OCI-LY3 (cell line): ENCODE results near the gene TRIM67.

Source experiments
- H2AFZ ChIP-seq: fragments of 200-600, 300-600 bp; shearing (Covaris generic); 2 replicates; pipeline ENCODE4 v1.6.0; 2014; ENCODE audit warnings: antibody characterized with exemption, low read depth, low read length
- H3K27ac ChIP-seq: fragments of 200-600, 300-600 bp; sonication (generic); 2 replicates; pipeline ENCODE4 v1.5.1; 2014; ENCODE audit warnings: mild to moderate bottlenecking, low read length, moderate library complexity, mixed read lengths
- H3K27me3 ChIP-seq: fragments of 200-600, 300-600 bp; sonication (generic); 2 replicates; pipeline ENCODE4 v1.6.1; 2014; ENCODE audit warnings: low read depth, low read length, mixed read lengths
- H3K36me3 ChIP-seq: fragments of 200-600, 300-600 bp; sonication (generic); replicated peaks from 2 replicates; pipeline ENCODE3; 2014; ENCODE audit warnings: low read depth, low read length, mixed read lengths
- H3K4me1 ChIP-seq: fragments of 300-600, 200-600 bp; sonication (generic); 2 replicates; pipeline ENCODE4 v1.6.1; 2014; ENCODE audit warnings: low read length, mixed read lengths
- H3K4me2 ChIP-seq: fragments of 200-600, 300-600 bp; sonication (generic); 2 replicates; pipeline ENCODE4 v1.6.1; 2014; ENCODE audit warnings: low read length, mixed read lengths
- H3K4me3 ChIP-seq: fragments of 300-600, 200-600 bp; sonication (generic); 2 replicates; pipeline ENCODE4 v1.5.1; 2014; ENCODE audit warnings: antibody characterized with exemption, mild to moderate bottlenecking, low read length, moderate library complexity
- H3K79me2 ChIP-seq: fragments of 300-600, 200-600 bp; shearing (Covaris generic); 2 replicates; pipeline ENCODE4 v1.6.1; 2014; ENCODE audit warnings: mild to moderate bottlenecking, low read length, mixed read lengths
- H3K9ac ChIP-seq: fragments of 300-600, 200-600 bp; shearing (Covaris generic); 2 replicates; pipeline ENCODE4 v1.6.0; 2014; ENCODE audit warnings: mild to moderate bottlenecking, low read length, moderate library complexity
- H3K9me3 ChIP-seq: fragments of 200-600, 300-600 bp; shearing (Covaris generic); 2 replicates; pipeline ENCODE4 v1.6.1; 2014; ENCODE audit warnings: low read length, mixed read lengths; ENCODE audit not compliant: insufficient read depth
- H4K20me1 ChIP-seq: fragments of 200-600, 300-600 bp; sonication (generic); 2 replicates; pipeline ENCODE4 v1.6.1; 2016; ENCODE audit warnings: low read length, mixed read lengths; ENCODE audit not compliant: insufficient read depth
- EZH2phosphoT487 ChIP-seq: fragments of 200-600 bp; shearing (Covaris generic); IDR thresholded peaks from 2 replicates; pipeline ENCODE4 v1.6.1; 2018; ENCODE audit warnings: antibody characterized with exemption, mixed run types, low read depth
- TF ChIP-seq, protein P1 (sequence below): fragments of 200-600, 300-600 bp; sonication (generic); IDR thresholded peaks from 2 replicates; pipeline ENCODE4 v1.5.1; 2014; ENCODE audit warnings: antibody characterized with exemption, low read length, low read depth

TRIM67 gene

DNA sequence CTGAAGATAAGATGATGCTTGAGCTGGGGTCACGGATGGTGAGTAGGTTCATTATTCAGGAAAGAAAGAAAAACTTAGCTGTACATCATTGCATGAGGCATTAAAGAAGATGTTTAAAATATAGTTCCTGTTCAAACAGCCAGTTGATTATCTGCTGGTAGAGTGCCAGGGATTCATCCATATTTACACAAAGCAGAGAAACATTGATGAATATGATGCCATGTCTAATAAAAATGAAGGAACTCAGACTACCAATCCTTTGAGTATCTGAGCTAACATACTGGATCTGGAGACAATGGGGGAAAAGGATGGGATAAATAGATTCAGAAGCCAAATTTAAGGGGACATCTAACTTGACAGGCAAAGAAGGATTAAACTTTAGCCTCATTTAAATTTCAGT, 14.6 kb downstream of the TRIM67 start:
- H3K9ac ChIP-seq = no peak overlapping the region
- H4K20me1 ChIP-seq = no peaks in the 10 kb centered on the region
- no peak overlapping the region for H2AFZ ChIP-seq
- TF ChIP-seq EZH2phosphoT487 = no peak
- TF ChIP-seq, protein P1, sequence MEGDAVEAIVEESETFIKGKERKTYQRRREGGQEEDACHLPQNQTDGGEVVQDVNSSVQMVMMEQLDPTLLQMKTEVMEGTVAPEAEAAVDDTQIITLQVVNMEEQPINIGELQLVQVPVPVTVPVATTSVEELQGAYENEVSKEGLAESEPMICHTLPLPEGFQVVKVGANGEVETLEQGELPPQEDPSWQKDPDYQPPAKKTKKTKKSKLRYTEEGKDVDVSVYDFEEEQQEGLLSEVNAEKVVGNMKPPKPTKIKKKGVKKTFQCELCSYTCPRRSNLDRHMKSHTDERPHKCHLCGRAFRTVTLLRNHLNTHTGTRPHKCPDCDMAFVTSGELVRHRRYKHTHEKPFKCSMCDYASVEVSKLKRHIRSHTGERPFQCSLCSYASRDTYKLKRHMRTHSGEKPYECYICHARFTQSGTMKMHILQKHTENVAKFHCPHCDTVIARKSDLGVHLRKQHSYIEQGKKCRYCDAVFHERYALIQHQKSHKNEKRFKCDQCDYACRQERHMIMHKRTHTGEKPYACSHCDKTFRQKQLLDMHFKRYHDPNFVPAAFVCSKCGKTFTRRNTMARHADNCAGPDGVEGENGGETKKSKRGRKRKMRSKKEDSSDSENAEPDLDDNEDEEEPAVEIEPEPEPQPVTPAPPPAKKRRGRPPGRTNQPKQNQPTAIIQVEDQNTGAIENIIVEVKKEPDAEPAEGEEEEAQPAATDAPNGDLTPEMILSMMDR = no peak
- no peaks in the 10 kb centered on the region for H3K79me2 ChIP-seq
- H3K27me3 ChIP-seq = peaks cover 67% of the 10 kb centered on the region
- H3K36me3 ChIP-seq = no peaks in the 10 kb centered on the region
- H3K9me3 ChIP-seq = no peaks in the 10 kb centered on the region
- H3K4me3 ChIP-seq = no peak overlapping the region
- H3K4me2 ChIP-seq = no peak overlapping the region
- no peaks in the 10 kb centered on the region for H3K4me1 ChIP-seq
- no peak overlapping the region for H3K27ac ChIP-seq

DNA sequence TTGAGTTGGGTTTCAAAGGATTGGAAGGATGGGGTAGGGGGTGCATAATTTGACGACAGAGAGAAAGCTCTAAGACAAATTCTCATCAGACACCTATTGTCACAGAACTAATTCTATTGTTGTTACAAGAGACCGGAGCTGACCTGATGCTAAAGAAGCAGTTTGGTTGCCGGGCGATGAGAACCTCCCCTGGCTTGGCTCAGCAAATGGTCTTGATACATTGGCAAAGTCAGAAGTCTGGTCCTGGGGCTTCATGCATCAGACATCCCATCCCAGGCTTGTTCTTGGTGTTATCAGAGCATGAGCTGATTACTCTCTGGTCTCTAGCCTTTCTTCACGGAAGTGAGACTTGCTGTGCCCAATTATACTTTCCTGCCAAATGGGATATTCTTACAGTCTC, 15.4 kb downstream of the TRIM67 start:
- no peaks in the 10 kb centered on the region for H4K20me1 ChIP-seq
- H3K27me3 ChIP-seq = peaks cover 75% of the 10 kb centered on the region
- no peak overlapping the region for H3K27ac ChIP-seq
- H3K4me2 ChIP-seq = no peak overlapping the region
- no peak overlapping the region for H3K4me3 ChIP-seq
- TF ChIP-seq, protein P1 = no peak
- TF ChIP-seq EZH2phosphoT487 = no peak
- no peak overlapping the region for H3K9ac ChIP-seq
- no peaks in the 10 kb centered on the region for H3K79me2 ChIP-seq
- no peaks in the 10 kb centered on the region for H3K9me3 ChIP-seq
- H3K36me3 ChIP-seq = no peaks in the 10 kb centered on the region
- H2AFZ ChIP-seq = no peak overlapping the region
- H3K4me1 ChIP-seq = no peaks in the 10 kb centered on the region

DNA sequence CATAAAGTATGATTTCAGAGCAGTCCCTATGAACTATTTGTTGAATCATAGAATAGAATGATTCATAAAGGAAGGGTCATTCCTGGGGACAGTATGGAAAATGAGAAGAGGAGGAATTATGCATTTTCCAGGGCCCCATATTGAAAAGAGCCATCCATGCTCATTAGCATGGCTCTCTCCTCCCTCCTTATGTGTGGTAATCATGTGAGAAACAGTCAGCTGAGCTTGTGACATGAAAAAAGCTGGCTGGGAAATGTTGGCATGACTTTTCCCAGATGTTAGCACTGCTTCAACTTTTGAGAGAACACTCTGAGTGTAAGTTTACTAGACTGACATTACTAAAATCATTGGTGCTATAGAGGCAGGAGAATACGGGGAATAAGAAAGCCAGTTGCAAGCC, 16.1 kb downstream of the TRIM67 start:
- Histone ChIP-seq H3K4me2 (no peak overlapping the region), H3K4me1 (no peaks in the 10 kb centered on the region), H4K20me1 (no peaks in the 10 kb centered on the region), H2AFZ (no peak overlapping the region), H3K4me3 (no peak overlapping the region), H3K27me3 (peaks cover 82% of the 10 kb centered on the region), H3K9me3 (no peaks in the 10 kb centered on the region), H3K36me3 (no peaks in the 10 kb centered on the region), H3K79me2 (no peaks in the 10 kb centered on the region), H3K9ac (no peak overlapping the region), H3K27ac (no peak overlapping the region)
- TF ChIP-seq, protein P1 = no peak
- no peak for TF ChIP-seq EZH2phosphoT487

DNA sequence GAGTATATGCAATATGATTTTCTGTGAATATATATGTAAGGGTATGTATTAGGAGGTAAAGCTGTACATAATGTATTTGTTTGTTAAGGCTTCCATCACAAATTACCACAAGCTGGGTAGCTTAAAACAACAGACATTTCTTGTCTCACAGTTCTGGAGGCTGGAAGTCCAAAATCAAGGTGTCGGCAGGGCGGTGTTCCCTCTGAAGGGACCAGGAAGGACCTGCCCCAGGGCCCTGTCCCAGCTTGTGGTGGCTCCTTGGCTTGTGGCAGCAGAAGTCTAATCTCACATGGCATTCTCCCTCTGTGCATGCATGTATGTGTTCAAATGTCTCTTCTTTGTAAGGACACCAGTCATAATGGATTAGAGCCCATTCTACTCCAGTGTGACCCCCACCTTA, 17.1 kb downstream of the TRIM67 start:
- H3K4me3 ChIP-seq = no peak overlapping the region
- no peaks in the 10 kb centered on the region for H4K20me1 ChIP-seq
- H3K9ac ChIP-seq = no peak overlapping the region
- TF ChIP-seq EZH2phosphoT487 = no peak
- TF ChIP-seq, protein P1 = no peak
- H3K79me2 ChIP-seq = no peaks in the 10 kb centered on the region
- H3K27me3 ChIP-seq = peaks cover 86% of the 10 kb centered on the region
- no peaks in the 10 kb centered on the region for H3K9me3 ChIP-seq
- H3K4me2 ChIP-seq = no peak overlapping the region
- H3K27ac ChIP-seq = no peak overlapping the region
- H3K4me1 ChIP-seq = no peaks in the 10 kb centered on the region
- H3K36me3 ChIP-seq = no peaks in the 10 kb centered on the region
- H2AFZ ChIP-seq = no peak overlapping the region
